ENCODE measurements around the gene IPO13. TPM values are rescaled to one million over a fixed set of nuclear protein-coding genes. Genes with fewer than 3 reads are reported as not detected.
A peak's percentile ranks its signal among the peaks of the same experiment; 100 is the strongest.

Gene IPO13
- total RNA-seq, 1 donor from 2014 or later = 28.7 TPM

- DNase-seq (ENCODE audit: low read depth) = no peak
- H3K4me3 ChIP-seq (ENCODE audit: low read depth, low read length) = no peak overlapping the region
- TF ChIP-seq CTCF (conservative IDR thresholded peaks at IDR 0.05; ENCODE audit: low read depth, low read length) = no peak
Measured at GRCh38 chr1:43971336-43971980, 24.7 kb downstream of the IPO13 start.

- H3K4me3 ChIP-seq (ENCODE audit: low read depth, low read length) = peak overlapping the region; percentile 98
- no peak for DNase-seq (ENCODE audit: low read depth)
- no peak for TF ChIP-seq CTCF (conservative IDR thresholded peaks at IDR 0.05; ENCODE audit: low read depth, low read length)
Measured at GRCh38 chr1:43973981-43974442, 27.3 kb downstream of the IPO13 start.

GRCh38 chr1:43974443-43975248, 27.9 kb downstream of the IPO13 start, which contains the start of gene ATP6V0B:
Gene ATP6V0B, plus strand, starts transcription at chr1:43974960. Its CDS starts 81 bp downstream, at chr1:43975041.
- DNase-seq (ENCODE audit: low read depth) = no peak
- peak within 1 kb of the TSS; percentile 98 for H3K4me3 ChIP-seq (ENCODE audit: low read depth, low read length)
- no peak for TF ChIP-seq CTCF (conservative IDR thresholded peaks at IDR 0.05; ENCODE audit: low read depth, low read length)

- peak overlapping the region; percentile 98 for H3K4me3 ChIP-seq (ENCODE audit: low read depth, low read length)
- TF ChIP-seq CTCF (conservative IDR thresholded peaks at IDR 0.05; ENCODE audit: low read depth, low read length) = no peak
- no peak for DNase-seq (ENCODE audit: low read depth)
Measured at GRCh38 chr1:43975249-43975961, 28.7 kb downstream of the IPO13 start.

- DNase-seq (ENCODE audit: low read depth) = no peak
- peak; percentile 9 for TF ChIP-seq CTCF (conservative IDR thresholded peaks at IDR 0.05; ENCODE audit: low read depth, low read length)
- peak overlapping the region; percentile 98 for H3K4me3 ChIP-seq (ENCODE audit: low read depth, low read length)
Measured at GRCh38 chr1:43976045-43976444, 29.3 kb downstream of the IPO13 start.

- DNase-seq (ENCODE audit: low read depth) = no peak
- no peak overlapping the region for H3K4me3 ChIP-seq (ENCODE audit: low read depth, low read length)
- no peak for TF ChIP-seq CTCF (conservative IDR thresholded peaks at IDR 0.05; ENCODE audit: low read depth, low read length)
Measured at GRCh38 chr1:43976890-43977289, 30.1 kb downstream of the IPO13 start.
